Measurements from ENCODE around the gene ZBTB20.

ZBTB20 gene

DNA sequence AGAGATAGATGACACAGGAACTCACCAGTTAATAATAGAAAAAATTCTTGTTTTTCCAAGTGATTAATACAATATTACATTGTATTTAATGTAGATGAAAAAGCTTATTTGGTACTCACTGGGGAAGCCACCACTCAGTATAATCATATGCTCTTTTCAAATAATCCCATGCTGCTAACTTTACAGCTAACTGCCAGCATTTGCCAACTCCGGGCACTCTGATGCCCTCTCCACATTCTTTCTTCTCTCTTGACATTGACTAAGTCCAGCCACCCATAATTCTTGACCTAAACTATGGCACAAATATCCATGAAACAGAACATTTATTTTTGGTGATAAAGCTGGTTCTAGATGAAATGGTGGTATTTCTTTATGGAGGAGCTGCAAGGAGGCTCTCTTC lies 384.9 kb downstream of the ZBTB20 start:
- no peak for DNase-seq (ENCODE audit: low spot score)

DNA sequence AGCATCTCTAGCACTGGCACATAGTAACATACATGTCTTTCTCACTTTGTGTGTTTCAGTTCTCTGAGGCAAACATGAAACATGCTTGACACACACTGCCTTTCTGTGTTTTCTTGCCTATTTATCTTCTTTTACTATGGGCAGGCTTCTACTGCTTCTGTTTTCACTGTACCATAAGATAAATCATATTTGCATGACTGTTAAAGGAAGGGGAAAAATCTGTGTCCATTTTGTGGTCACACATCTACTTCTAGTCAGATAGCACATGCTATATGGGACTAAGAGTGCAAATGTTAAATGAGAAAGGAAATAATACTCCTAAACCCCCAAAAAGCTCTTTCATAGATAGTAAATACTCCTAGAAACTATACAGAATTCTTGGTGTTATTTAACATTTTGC lies 386.4 kb downstream of the ZBTB20 start:
- no peak for DNase-seq (ENCODE audit: low spot score)

DNA sequence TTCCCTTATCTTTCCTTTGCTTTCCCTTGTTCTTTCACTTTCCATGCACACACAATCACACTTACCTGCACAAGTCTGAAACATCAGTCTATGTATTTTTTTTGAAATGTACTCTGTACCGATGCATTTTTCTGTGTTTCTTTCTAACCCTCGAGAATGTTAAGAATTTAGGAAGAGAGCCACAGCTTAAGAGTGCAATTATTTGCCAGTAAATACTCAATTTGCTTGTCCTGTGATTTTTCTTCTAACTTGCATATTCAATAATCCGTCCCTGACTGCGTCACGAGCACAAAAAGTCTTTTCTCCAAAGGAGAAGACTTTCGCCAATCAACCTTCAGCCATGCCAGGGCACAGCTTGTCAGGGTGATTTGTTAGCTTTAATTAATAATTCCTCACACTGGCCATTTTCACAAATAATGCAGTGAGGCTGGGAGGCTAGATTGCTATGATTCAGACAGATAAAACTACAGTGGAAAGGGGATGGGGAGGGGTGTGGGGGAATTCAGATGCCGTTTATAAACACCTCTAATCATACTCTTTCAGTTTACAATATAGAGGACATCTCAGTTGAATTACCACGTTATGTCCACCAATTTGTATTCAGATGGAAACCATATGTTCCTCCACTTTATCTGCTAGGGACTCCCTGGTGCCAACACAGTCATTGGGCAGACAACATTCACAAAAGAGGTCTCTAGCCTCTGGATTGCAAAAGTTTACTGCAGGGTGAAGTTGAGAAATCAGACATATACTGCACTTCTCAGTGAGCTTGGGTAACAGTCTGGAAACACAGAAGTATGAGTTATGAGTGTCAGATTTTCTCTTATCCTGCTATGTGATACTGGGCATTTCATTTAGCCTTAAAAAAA lies 388.0 kb downstream of the ZBTB20 start:
- DNase-seq (ENCODE audit: low spot score) = no peak

DNA sequence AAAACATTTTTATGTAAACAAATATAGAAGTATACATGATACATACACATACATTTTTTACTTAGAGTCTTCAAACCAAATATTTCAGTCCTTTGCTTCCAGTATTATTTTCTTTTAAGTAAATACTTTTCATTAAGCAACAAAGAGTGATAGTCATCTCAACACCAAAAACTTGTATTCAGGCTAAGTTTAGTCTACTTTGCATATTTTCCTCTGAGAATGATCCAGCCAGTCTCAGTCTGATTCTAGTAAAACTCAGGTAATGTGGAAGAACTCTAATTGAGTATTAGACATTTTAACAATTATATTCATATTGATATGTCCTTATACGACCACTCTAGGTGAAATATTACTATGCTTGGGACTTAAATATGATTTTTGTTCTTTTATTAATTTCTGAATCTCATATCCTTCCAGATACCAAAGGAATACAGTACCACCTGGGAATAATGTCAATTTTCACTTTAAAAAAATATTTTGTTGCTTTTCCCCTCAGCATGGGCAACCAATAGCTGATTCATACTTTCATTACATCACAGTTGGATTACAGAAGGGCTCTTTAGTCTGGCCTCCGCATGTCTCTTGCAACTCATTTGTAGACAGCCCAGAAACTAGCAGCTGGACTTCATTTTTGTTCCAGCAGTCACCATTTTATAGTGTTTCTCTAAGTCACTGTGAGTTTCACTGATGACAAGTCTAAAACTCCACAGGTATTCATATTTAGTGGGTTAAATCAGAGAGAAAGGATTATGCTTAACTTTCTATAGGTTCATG lies 390.4 kb downstream of the ZBTB20 start:
- DNase-seq (ENCODE audit: low spot score) = no peak

DNA sequence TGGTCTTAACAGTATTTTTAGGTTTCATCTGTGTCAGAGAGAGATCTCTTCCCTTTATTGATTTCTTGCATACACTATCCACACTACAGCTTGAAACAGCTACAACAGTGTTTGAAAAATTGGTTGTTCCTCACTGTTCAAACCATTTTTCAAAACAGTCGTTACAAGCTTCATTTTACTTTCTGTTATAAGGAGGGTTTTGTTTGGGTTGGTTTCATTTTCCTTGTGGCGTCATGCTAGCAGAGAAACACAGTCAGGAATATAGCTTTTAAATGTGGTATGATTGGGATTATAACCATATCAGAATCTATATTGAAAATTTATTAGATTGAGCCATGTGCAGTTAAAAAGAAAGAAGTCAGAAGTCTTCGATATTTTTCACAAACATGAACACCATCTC lies 400.6 kb downstream of the ZBTB20 start:
- DNase-seq (ENCODE audit: low spot score) = no peak

DNA sequence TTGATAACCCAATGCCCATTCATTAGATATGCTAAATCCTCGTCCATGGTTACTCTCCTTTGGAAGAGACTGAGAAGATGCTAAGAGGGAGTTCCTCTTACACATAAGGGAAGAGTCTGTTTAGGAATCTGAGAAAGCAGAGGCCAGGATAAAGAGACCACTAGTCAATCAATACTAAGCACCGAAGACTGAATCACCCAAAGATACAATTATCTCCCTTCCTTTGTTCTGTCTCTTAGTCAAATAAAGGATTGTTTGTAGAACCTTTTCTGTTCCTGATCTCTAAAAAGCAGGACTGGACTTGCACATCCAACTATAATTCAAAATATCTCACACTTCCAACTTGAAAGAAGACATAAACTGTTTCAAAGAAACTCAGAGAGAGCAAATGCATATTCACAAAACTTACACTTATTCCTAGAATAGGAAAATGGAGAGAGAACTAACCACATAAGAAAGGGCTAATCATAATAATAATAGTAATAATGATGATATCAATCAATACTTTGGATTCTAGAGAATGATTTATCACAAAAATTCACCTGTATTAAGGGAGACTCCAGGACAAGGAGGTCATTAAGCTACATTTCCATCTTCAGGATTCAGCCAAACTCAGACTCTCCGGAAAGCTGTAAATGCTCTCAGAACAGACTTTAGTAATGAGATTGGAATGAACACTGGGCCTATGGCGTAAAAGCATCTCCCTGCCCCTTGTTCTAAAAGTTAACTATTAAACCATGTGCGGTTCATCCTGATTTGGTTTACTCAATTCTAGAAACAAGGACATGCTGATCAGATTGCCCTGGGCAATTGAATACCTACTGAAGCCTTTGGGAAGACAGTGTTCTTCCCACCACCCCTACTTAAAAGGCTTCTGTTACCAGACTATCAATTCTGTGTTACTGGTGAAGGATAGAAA lies 401.5 kb downstream of the ZBTB20 start:
- no peak for DNase-seq (ENCODE audit: low spot score)

DNA sequence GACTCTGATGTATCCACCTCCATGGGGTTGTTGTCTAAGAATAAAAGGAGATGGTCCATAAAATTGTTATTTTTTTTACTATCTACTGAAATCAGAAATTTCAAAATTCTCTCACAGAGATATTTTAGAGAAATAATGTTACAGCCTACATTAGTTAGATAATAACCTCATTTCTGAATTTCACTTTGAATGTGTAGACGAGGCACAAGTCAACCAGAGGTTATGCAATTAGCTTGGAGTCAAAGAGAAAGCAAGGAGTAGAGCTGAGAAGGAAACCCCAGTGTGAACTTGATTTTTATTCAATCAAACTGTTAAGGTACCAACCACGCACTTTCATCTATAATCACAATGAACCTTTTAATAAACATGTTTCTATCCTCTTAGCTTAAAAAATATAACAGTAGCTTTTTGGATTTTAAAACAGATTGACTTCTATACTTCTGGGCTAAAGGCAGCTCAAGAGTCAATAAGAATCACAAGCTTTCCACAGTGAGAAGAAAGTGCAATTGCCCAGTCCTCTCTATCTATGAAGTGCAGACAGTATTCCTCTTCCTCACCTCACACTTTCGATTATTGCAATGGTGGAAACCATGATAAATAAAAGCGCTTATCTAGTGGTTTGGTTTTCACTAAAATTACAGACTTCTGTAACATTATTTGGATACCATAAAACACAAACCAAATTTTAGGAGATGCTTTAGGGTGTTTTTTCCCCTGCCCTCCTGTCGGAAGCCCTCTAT lies 403.2 kb downstream of the ZBTB20 start:
- no peak for DNase-seq (ENCODE audit: low spot score)

DNA sequence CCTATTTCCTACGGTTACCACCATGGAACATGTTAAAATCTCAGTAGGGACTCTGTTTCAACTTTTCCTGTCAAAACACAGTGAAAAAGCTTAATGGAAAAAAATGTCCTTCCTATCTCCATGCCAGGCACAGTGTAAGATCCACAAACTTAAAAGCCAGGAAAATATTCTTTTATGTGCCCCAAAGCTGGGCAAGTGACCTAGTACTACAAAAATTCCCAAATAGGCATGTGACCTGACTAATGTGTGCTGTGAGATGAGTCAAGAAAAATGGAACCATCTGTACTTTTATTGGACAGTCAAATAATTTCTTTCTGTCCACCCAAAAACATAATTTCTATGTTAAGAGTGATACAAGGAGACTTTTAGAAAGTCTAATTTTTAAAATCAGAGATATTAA lies 406.0 kb downstream of the ZBTB20 start:
- no peak for DNase-seq (ENCODE audit: low spot score)

DNA sequence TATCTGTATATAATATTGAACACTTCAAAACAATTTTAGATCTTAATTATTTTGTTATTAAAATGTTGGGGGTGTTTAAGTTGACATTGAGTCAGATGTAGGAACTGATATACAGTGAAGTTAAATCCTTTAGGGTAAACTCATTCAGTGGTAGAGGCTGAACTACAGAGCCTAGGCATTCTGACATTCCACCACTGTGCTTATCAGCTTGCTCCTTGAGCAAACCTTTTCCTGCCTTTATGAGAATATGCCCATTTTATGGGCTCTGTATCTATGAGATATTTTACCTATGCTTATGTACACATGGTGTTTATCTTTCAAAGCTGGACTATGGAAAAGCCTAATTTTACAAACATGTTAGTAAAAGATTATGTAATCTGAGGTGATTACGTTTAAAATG lies 407.5 kb downstream of the ZBTB20 start:
- no peak for DNase-seq (ENCODE audit: low spot score)

DNA sequence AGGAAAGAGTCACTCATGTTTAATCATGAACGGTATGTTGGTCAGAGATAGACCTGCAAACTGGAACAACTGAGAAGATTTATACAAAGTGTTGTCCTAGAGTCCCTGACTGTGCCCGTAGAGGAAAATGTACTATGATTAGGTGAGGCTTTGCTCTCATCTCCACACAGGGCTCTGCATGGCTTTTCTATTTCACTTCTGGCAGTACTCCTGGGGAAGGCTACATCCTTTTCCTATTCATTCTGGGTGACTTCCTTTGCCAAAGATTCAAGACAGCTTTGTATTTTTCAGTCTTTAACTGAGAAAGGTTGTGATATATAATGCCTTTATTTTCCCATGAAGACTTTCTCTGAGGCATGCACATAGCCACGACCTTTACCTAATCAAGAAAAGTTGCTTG lies 414.7 kb downstream of the ZBTB20 start:
- DNase-seq (ENCODE audit: low spot score) = no peak

DNA sequence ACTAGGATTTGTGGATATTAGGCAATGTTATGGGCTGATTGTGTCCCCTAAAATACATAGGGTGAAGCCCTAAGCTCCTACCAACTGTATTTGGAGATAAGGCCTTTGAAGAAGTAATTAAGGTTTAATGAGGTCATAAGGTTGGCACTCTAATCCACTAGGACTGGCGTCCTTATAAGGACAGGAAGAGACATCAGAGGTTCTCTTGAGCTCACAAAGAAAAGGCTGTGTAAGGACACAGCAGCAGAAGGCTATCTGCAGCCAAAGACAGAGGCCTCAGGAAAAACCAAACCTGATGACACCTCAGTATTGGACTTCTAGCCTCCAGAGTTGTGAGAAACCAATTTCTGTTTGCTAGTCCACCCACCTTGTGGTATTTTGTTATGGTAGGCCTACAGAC lies 416.7 kb downstream of the ZBTB20 start:
- DNase-seq (ENCODE audit: low spot score) = no peak

DNA sequence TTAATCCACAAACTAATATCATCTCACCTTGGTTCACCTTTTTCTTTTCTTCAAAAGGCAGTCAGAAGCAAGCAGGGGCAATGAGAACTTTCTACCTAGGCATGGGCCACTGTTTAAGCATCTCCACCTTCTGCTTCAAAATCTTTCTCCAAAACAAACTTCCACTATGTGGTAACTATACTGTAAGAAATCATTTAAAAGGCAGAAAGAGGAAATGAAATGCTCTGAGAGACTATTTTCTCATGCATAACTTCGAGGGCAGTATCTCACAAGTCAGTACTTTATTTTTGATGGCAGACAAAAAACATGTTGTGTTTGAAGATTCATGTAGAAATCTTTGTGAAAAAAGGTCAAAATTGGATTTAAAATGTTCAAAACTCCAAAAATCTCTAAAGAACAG lies 419.7 kb downstream of the ZBTB20 start:
- DNase-seq (ENCODE audit: low spot score) = no peak

DNA sequence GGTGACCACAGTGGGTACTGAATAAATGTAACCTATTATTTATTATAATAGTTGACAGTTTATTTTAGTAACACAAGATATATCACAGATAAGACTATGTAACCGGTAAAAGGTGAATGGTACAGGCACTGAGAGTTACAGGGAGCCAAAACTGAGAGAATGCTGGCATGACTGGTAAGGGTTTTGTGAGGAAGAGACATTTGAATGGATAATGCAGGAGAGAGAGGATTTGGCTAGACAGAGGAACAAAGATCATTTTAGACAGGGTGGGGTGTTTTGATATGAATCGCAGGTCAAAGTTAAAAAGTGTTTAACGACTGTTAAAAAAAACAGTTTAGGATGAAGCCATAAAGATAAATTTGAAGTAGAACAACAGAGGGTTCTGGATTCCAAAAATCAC lies 421.1 kb downstream of the ZBTB20 start:
- DNase-seq (ENCODE audit: low spot score) = no peak

DNA sequence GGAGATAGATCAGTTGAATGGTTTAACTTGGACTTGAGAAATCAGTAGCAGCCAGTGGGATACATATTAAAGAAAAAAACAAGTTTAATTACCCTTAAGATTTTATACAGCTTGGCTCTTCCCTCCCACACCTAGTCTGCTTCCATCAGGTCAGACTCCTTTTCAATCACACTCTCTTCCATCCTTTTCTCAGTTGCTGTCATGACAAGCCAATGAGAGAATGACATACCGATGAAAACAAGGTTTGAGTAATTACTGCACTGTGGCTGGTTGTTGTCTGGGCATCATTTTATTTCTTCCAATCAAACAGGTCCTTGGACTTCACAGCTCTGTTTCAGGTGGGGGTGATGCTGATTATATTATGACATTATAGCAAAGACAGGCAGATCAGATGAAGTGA lies 424.6 kb downstream of the ZBTB20 start:
- DNase-seq (ENCODE audit: low spot score) = no peak

DNA sequence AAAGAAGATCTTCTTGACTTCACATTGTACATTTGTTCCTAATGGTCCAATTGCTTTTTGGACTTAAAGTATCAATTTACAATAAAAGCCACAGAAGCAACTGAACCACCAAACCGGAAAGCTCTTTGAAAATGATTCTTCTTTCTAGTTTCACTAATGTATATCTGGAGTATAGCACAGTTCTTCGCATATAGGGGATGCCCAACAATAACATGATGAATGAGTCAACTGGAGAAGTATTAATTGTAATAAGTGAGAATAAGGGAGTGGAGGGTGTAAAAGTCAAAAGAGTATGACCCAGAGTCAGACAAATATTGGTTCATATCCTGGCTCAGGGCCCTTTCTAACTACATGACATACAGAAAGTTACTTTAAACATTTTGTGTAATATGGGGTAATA lies 425.2 kb downstream of the ZBTB20 start:
- DNase-seq (ENCODE audit: low spot score) = no peak

DNA sequence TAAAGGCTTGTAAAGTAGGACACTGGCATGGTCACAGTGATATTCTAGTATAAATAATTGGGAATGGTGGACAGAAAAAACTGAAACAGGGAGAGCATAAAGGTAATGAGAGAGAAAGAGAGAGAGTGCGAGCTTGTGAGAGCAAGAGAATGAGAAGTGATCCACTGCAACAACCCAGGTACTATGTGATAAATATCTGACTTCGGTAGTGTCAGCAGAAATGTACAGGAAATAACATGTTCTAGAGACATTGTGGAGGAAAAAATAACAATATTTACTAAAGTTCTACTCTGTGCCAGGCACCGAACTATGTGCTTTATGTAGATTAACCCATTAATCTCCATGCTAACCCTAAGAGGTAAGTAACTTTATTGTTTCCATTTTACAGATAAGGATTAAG lies 425.9 kb downstream of the ZBTB20 start:
- DNase-seq (ENCODE audit: low spot score) = no peak

DNA sequence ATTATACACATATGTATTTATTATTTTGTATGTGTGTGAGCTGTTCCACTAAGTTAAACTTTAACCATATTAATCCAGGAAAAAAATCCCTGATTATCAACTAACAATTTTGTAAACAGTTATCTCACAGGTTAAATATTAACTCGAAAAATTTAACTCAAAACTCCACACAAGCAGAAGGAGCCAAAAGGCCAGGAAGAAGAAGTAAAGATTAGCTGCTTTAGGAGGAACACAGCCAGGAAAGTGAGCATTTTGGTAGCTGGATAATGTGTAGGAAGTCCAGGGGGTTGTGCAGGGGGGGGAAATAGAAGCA lies 428.2 kb downstream of the ZBTB20 start:
- no peak for DNase-seq (ENCODE audit: low spot score)

DNA sequence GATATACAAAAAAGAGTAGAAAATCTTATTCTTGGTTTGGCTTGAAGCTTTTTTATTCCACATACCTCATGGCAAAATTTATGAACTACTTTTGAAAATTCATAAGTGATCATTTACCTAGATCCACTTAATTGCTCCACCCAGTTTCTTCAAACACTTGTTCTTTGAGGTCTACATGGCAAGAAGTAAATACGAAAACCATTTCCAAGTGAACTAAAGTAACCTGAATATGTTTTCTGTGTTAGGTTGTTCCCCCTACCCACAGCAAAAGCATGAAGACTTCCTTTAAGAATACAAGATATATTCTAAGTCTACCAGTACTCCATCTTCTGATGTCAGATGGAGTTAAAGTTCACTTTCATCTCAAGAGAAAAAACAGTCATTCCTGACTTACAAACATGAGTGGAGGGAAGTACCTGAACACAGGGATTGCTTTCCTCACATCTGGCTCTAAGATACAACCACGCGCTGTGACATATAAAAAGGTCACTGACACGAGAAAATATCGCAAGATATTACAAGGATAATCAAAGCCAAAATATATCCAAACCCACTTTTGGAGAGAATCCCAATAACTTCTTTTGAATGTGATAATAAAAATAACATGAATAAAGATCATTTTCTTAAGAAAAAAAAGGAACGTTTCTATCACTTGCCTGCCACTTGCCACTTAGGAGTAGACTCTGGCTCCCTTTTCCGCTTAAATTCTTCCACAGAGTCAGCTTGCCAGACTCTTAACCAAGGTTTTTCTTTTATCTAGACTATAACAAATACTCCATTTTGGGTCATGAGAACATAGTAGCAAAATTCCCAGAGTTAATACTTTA lies 428.8 kb downstream of the ZBTB20 start:
- no peak for DNase-seq (ENCODE audit: low spot score)

DNA sequence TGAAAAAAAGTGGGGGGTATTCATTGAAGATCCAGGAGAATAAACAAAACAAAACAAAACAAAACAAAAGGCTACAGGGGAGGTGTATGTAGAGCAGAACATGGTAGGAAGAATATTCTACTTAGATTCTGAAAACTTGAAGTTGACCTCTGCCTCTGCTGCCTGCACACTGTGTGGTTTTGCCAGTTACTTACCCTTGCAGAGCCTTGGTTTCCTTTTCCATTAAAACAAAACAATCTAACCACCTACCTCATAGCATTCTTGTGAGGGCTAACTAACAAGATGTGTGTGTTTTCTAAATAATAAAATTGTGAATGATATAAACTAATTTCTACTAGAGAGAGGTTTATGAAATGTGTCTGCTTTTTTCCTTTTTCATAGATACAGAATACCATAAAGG lies 430.2 kb downstream of the ZBTB20 start:
- DNase-seq (ENCODE audit: low spot score) = no peak

DNA sequence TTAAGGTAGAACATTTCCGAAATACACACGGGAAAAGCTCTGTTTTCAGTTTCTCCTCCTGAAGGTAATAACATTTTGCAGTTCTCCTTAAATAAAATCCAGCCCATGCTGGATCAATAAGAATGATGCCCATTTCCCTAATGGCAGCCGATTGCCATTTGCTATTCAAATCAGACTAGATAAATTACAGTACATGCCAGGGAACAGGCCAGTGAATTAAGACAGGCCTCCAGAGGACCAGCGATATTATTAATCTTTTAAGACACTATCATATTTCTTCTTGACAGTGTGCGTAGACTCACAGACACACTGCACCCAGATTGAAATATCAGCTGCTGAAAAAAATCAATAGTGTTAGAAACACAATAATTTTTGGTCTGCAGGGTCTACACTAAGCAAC lies 431.0 kb downstream of the ZBTB20 start:
- DNase-seq (ENCODE audit: low spot score) = no peak

DNA sequence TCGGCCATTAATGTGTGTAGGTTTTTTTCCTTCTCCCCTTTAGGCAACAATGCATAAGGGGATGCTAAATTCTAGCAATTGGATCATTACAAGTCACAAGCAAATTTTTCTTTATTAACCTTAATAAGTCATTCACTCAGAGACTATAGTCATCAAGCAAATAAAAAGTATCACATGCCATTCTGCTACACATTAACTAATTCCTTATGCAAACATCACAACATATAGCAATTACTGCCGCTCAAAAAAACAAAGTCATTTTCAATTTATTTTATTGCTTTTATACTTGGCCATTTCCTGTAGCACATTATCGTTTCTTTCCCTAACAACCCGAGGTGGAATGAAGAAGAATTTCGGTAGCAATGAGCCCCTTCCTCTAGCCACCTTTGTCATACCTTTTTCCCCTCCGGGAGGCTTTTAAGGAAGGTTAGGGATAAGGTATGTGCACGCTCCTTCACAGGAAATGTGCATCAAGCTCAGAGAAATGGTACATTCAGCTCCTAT lies 432.1 kb downstream of the ZBTB20 start:
- no peak for DNase-seq (ENCODE audit: low spot score)

All from hematopoietic multipotent progenitor cell treated with erythropoietin and hydrocortisone succinate and interleukin-3 and kit ligand, for 17 days (in vitro differentiated cells).